Epithelial cell of esophagus (primary cell): ENCODE measurements around the gene SUMF1.

Experiments used
- DNase-seq: peaks from one replicate; pipeline ENCODE4 v3.0.0; 2010; ENCODE audit warnings: low read depth
- H3K4me3 ChIP-seq: 2 replicates; pipeline ENCODE4 v1.5.1; 2011; ENCODE audit warnings: mild to moderate bottlenecking, low read length, control low read depth
- TF ChIP-seq, protein P1 (sequence below): IDR thresholded peaks from 2 replicates; pipeline ENCODE4 v1.5.1; 2011; ENCODE audit warnings: low read depth, mild to moderate bottlenecking, low read length, control low read depth, inconsistent platforms; ENCODE audit not compliant: insufficient read depth; ENCODE audit errors: missing control alignments

The SUMF1 gene

DNA sequence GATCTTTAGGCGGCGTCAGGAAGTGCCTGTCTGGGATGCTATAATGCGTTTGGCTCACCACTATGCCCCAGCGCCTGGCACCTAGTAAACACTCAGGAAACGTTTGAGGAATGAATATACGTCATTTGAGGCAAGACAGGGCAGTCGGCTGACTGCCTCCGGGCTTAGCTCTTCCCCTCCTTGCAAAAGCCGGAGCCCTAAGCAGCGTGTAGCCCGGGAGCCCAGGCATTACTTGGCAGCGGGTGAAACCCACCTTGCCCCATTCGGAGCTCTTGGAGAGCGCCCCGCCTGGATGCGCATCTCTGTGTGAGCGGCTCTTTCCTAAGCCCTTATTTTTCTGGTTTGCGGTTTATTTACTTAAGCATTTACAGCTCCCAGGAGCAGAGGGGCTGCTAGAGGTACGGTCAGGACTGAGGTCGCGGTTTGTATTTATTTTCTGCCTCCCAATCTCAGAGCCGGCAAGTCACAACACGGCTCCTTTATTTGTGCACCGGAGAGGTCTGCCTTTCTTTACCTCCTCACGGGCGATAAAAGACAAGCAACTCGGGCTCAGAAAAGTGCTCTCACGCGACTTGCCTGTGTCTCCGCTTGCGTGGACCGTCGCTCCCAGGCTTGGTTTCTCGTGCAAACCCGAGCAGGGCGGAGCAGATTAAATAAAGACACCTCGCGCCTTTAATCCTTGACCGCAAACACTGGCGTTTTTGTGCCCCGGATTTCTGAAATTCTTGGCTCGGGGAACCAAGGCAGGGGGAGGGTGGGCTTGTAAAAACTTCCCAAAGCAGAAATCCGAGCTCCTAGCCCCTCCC, 25.3 kb upstream of the SUMF1 start:
- peak; percentile 89 for DNase-seq
- peak overlapping the region; percentile 86 for H3K4me3 ChIP-seq
- TF ChIP-seq, protein P1, sequence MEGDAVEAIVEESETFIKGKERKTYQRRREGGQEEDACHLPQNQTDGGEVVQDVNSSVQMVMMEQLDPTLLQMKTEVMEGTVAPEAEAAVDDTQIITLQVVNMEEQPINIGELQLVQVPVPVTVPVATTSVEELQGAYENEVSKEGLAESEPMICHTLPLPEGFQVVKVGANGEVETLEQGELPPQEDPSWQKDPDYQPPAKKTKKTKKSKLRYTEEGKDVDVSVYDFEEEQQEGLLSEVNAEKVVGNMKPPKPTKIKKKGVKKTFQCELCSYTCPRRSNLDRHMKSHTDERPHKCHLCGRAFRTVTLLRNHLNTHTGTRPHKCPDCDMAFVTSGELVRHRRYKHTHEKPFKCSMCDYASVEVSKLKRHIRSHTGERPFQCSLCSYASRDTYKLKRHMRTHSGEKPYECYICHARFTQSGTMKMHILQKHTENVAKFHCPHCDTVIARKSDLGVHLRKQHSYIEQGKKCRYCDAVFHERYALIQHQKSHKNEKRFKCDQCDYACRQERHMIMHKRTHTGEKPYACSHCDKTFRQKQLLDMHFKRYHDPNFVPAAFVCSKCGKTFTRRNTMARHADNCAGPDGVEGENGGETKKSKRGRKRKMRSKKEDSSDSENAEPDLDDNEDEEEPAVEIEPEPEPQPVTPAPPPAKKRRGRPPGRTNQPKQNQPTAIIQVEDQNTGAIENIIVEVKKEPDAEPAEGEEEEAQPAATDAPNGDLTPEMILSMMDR = no peak

GRCh38 chr3:4491855-4492207, 24.8 kb upstream of the SUMF1 start:
- DNase-seq = no peak
- TF ChIP-seq, protein P1 = no peak
- H3K4me3 ChIP-seq = peak overlapping the region; percentile 86

GRCh38 chr3:4478261-4478660, 11.2 kb upstream of the SUMF1 start:
- no peak for DNase-seq
- TF ChIP-seq, protein P1 = no peak
- H3K4me3 ChIP-seq = no peak overlapping the region

DNA sequence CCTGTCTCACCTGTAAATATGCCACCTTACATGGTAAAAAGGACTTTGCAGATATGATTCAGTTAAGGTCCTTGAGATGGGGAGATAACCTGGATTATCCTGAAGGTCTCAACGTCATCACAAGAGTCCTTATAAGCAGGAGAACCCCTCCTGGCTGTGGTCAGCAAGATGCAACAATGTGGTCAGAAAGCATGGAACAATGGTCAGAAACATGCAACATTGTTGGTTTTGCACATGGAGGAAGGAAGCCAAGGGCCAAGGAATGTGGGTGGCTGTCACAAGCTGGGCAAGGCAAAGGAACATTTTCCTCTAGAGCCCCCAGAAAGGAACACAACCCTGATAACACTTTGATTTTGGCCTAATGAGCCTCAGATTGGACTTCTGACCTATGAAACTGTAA, 9.4 kb upstream of the SUMF1 start:
- no peak overlapping the region for H3K4me3 ChIP-seq
- TF ChIP-seq, protein P1 = no peak
- no peak for DNase-seq

- TF ChIP-seq, protein P1 = no peak
- no peak for DNase-seq
- no peak overlapping the region for H3K4me3 ChIP-seq
These were observed 8.7 kb upstream of the SUMF1 start for GRCh38 chr3:4475804-4476203.

DNA sequence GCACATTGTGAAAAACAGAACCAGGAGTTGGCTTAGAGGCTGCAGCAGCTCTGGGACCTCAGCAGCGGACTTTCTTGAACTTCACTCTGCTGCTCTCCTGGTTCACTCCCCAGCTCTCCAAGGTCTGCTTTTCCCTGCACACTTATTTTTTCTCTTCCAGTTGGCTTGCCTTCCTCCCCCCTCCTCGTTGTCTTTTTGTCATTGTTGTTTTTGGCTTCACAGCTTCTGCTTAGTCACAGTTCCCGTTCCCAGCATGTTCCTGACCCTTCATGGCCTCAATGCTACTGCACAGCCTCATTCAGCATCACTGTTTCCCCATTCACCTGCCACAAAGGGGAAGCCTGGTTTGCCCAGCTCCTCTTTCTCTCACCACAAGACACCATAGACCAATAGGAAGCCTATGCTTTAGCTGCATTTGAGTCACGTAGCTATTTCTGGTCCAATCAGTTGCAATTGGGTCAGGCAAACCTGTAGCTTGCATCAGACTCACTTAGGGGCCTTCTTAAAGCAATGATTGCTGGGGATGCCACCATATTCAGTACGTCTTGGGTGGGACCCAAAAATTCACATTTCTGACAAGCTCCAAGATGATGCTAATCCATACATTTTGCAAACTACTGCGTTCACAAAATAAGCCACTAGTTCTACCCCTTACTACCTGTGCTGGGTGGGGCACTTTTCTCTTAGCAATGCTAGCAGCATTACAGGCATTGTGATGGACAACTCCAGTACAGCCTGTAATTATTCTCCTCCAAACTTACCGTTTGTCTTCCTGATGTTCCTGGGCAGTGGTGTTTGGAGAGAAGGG, 7.8 kb upstream of the SUMF1 start:
- H3K4me3 ChIP-seq = no peak overlapping the region
- TF ChIP-seq, protein P1 = no peak
- DNase-seq = peak; percentile 58
